ENCODE measurements around the gene EEF1G.

Gene EEF1G

GRCh38 chr11:62536301-62536957 lies 37.3 kb downstream of the EEF1G start:
- DNase-seq, result no peak

- DNase-seq, result no peak
These were observed 37.9 kb downstream of the EEF1G start for GRCh38 chr11:62535802-62536201.

- no peak for DNase-seq
These were observed 38.7 kb downstream of the EEF1G start for GRCh38 chr11:62534779-62535545.

- DNase-seq, result no peak
These were observed 41.6 kb downstream of the EEF1G start for GRCh38 chr11:62532096-62532495.

- no peak for DNase-seq
These were observed 56.8 kb downstream of the EEF1G start for GRCh38 chr11:62516736-62517371.

- DNase-seq, result no peak
These were observed 59.5 kb downstream of the EEF1G start for GRCh38 chr11:62514151-62514550.

GRCh38 chr11:62513626-62514025 lies 60.1 kb downstream of the EEF1G start:
- no peak for DNase-seq

- DNase-seq, result no peak
These were observed 60.7 kb downstream of the EEF1G start for GRCh38 chr11:62512961-62513360.
